H1 (cell line): ENCODE results near the gene YBX2. TPM values are rescaled to one million over a fixed set of nuclear protein-coding genes. Genes with fewer than 3 reads are reported as not detected.
"Not testable (repeated sequence)": the region's sequence is repeated elsewhere in the genome, so short reads cannot be mapped to it uniquely, and the experiment has no call there.

ENCODE experiments used
- CTCF ChIA-PET: fragments of 300-600 bp; sonication (Branson Sonifier 250); formaldehyde crosslinking; loops from one replicate; lab custom pipeline; 2021; ENCODE audit not compliant: partially characterized antibody; lab: Charles Lee
- POLR2A ChIA-PET: fragments of 300-600 bp; sonication (Branson Sonifier 250); formaldehyde crosslinking; loops from one replicate; lab custom pipeline; 2021; ENCODE audit warnings: inconsistent platforms; ENCODE audit not compliant: partially characterized antibody; lab: Charles Lee
- DNase-seq, 2 experiments: peaks; one replicate each; pipeline versions ENCODE4 v3.0.0 to v3.0.0-alpha.2; 2010 to 2022; ENCODE audit warnings: low spot score in 2 of 2, low read depth in 1 of 2, mixed read lengths in 1 of 2
- FAIRE-seq: peaks from 2 replicates; lab custom pipeline; 2011; peaks lifted over from hg19 to GRCh38; lab: Jason Lieb, UNC
- H2AFZ ChIP-seq: 2 replicates; pipeline ENCODE4 v1.8.1; 2012; ENCODE audit warnings: low read length, inconsistent platforms
- H2AK5ac ChIP-seq: 2 replicates; pipeline ENCODE4 v1.6.1; 2013; ENCODE audit warnings: low read depth, low read length
- H2BK120ac ChIP-seq: replicated peaks from 2 replicates; pipeline ENCODE3; 2013; ENCODE audit warnings: low read depth, low read length, inconsistent platforms
- H2BK12ac ChIP-seq: 2 replicates; pipeline ENCODE4 v1.6.1; 2013; ENCODE audit warnings: low read depth, low read length
- H2BK15ac ChIP-seq: 2 replicates; pipeline ENCODE4 v1.6.1; 2013; ENCODE audit warnings: low read length
- H2BK20ac ChIP-seq: 2 replicates; pipeline ENCODE4 v1.6.1; 2013; ENCODE audit warnings: low read length
- H2BK5ac ChIP-seq: 2 replicates; pipeline ENCODE4 v1.6.1; 2013; ENCODE audit warnings: low read depth, low read length
- H3K14ac ChIP-seq: 2 replicates; pipeline ENCODE4 v1.6.1; 2013; ENCODE audit warnings: inconsistent platforms; ENCODE audit not compliant: insufficient read length
- H3K18ac ChIP-seq: 2 replicates; pipeline ENCODE4 v1.6.1; 2013; ENCODE audit warnings: low read length; ENCODE audit errors: extremely low read depth
- H3K23ac ChIP-seq: 2 replicates; pipeline ENCODE4 v1.6.1; 2013; ENCODE audit warnings: inconsistent platforms; ENCODE audit not compliant: insufficient read length
- H3K23me2 ChIP-seq: 2 replicates; pipeline ENCODE4 v1.6.1; 2013; ENCODE audit warnings: low read depth, low read length
- H3K27ac ChIP-seq: 2 replicates; pipeline ENCODE4 v1.6.1; 2011; ENCODE audit warnings: low read depth, low read length, inconsistent platforms
- H3K27me3 ChIP-seq, 4 experiments: replicated peaks in 1 of 4; 1 replicate in 1 of 4; 2 replicates in 3 of 4; pipeline versions ENCODE4 v1.6.1 to v1.8.1; 2011 to 2013; ENCODE audit warnings: low read length in 3 of 4, mild to moderate bottlenecking in 3 of 4, inconsistent platforms in 2 of 4, mixed read lengths in 2 of 4, moderate library complexity in 1 of 4; ENCODE audit not compliant: control insufficient read depth in 3 of 4, insufficient read depth in 3 of 4; ENCODE audit errors: extremely low read depth in 1 of 4
- H3K36me3 ChIP-seq, 4 experiments: 2 replicates each; pipeline versions ENCODE4 v1.6.1 to v1.8.1; 2011 to 2013; ENCODE audit warnings: mild to moderate bottlenecking in 4 of 4, low read length in 3 of 4, moderate library complexity in 2 of 4, control low read depth in 1 of 4, inconsistent platforms in 1 of 4; ENCODE audit not compliant: insufficient read depth in 4 of 4, control insufficient read depth in 2 of 4
- H3K4ac ChIP-seq: replicated peaks from 2 replicates; pipeline ENCODE3; 2013; ENCODE audit warnings: low read length, low read depth, mixed read lengths, inconsistent platforms; ENCODE audit not compliant: insufficient read length
- H3K4me1 ChIP-seq, 4 experiments: replicated peaks in 1 of 4; 1 replicate in 1 of 4; 2 replicates in 3 of 4; pipeline versions ENCODE4 v1.6.1 to v1.8.1; 2011 to 2013; ENCODE audit warnings: low read length in 3 of 4, inconsistent platforms in 2 of 4, mixed read lengths in 1 of 4; ENCODE audit not compliant: insufficient read depth in 4 of 4, control insufficient read depth in 3 of 4
- H3K4me2 ChIP-seq, 2 experiments: 2 replicates each; pipeline versions ENCODE4 v1.6.1 to v1.8.1; 2011 to 2013; ENCODE audit warnings: low read depth in 2 of 2, low read length in 2 of 2, control low read depth in 1 of 2, inconsistent platforms in 1 of 2, mild to moderate bottlenecking in 1 of 2; ENCODE audit not compliant: insufficient read depth in 1 of 2
- H3K4me3 ChIP-seq, 4 experiments: fragments of 200-600, 300-600 bp in 1 of 4; sonication (generic), shearing (Covaris generic), sonication (Bioruptor Twin) in 1 of 4; 2 replicates each; pipeline versions ENCODE4 v1.5.1 to v1.8.1; 2011 to 2016; ENCODE audit warnings: low read length in 4 of 4, low read depth in 3 of 4, control low read depth in 2 of 4, inconsistent platforms in 2 of 4, mild to moderate bottlenecking in 2 of 4, mixed read lengths in 1 of 4, moderate library complexity in 1 of 4; ENCODE audit not compliant: insufficient read depth in 2 of 4; ENCODE audit errors: extremely low read depth in 1 of 4
- H3K56ac ChIP-seq: replicated peaks from 2 replicates; pipeline ENCODE3; 2013; ENCODE audit warnings: low read depth, mild to moderate bottlenecking, mixed read lengths, low read length, inconsistent platforms; ENCODE audit not compliant: insufficient read length
- H3K79me1 ChIP-seq: 2 replicates; pipeline ENCODE4 v1.6.1; 2013; ENCODE audit warnings: low read depth, low read length, control low read depth
- H3K79me2 ChIP-seq, 2 experiments: 2 replicates each; pipeline versions ENCODE4 v1.6.1 to v1.8.1; 2012 to 2013; ENCODE audit warnings: low read length in 2 of 2, mild to moderate bottlenecking in 2 of 2, inconsistent platforms in 1 of 2; ENCODE audit not compliant: insufficient read depth in 2 of 2, control insufficient read depth in 1 of 2
- H3K9ac ChIP-seq, 4 experiments: replicated peaks in 1 of 4; 1 replicate in 1 of 4; 2 replicates in 3 of 4; pipeline versions ENCODE4 v1.6.1 to v1.8.1; 2011 to 2013; ENCODE audit warnings: low read depth in 3 of 4, low read length in 3 of 4, control low read depth in 2 of 4, mild to moderate bottlenecking in 2 of 4, moderate library complexity in 2 of 4, inconsistent platforms in 1 of 4; ENCODE audit errors: extremely low read depth in 1 of 4
- H3K9me3 ChIP-seq, 2 experiments: 2 replicates each; pipeline versions ENCODE4 v1.6.1 to v1.8.1; 2012 to 2013; ENCODE audit warnings: mild to moderate bottlenecking in 2 of 2, moderate library complexity in 2 of 2, control low read depth in 1 of 2, inconsistent platforms in 1 of 2, low read depth in 1 of 2, low read length in 1 of 2, mixed read lengths in 1 of 2; ENCODE audit not compliant: insufficient read depth in 2 of 2
- H4K20me1 ChIP-seq, 2 experiments: replicated peaks in 1 of 2; 2 replicates each; pipeline versions ENCODE3 to v1.8.1; 2011 to 2013; ENCODE audit warnings: inconsistent platforms in 2 of 2, low read length in 2 of 2, mild to moderate bottlenecking in 1 of 2; ENCODE audit not compliant: insufficient read depth in 2 of 2, control insufficient read depth in 1 of 2
- H4K5ac ChIP-seq: 2 replicates; pipeline ENCODE4 v1.6.1; 2013; ENCODE audit warnings: low read length, low read depth, mixed read lengths, inconsistent platforms; ENCODE audit not compliant: insufficient read length
- H4K8ac ChIP-seq: 2 replicates; pipeline ENCODE4 v1.8.0; 2013; ENCODE audit warnings: mild to moderate bottlenecking, moderate library complexity, low read length, inconsistent platforms; ENCODE audit not compliant: insufficient read depth; ENCODE audit errors: extremely low read depth
- H4K91ac ChIP-seq: replicated peaks from 2 replicates; pipeline ENCODE3; 2013; ENCODE audit warnings: low read length, mixed read lengths, inconsistent platforms; ENCODE audit not compliant: insufficient read length
- WGBS, 2 experiments: shearing (Covaris generic) in 1 of 2; methylation state at CpG; one replicate each; pipeline versions ENCODE4 v1.1.6 to v1.1.7; 2013 to 2015; ENCODE audit warnings: low lambda C conversion rate in 2 of 2, mixed read lengths in 2 of 2, inconsistent platforms in 1 of 2, low coverage in 1 of 2, missing lambda C conversion rate in 1 of 2; ENCODE audit not compliant: insufficient replicate concordance in 2 of 2, insufficient coverage in 1 of 2, insufficient read length in 1 of 2; ENCODE audit errors: extremely low coverage in 1 of 2, missing lambda C conversion rate in 1 of 2; 5-methylcytosine and 5-hydroxymethylcytosine counted together
- polyA plus RNA-seq, 7 experiments: library from polyadenylated mRNA; depleted of rRNA in 3 of 7; stranded (reverse) in 5 of 7; unstranded in 2 of 7; fragments of >200 nt in 5 of 7; fragments of 200-250 nt in 2 of 7; gene quantifications; 1 replicate in 5 of 7; 2 replicates in 1 of 7; 4 replicates in 1 of 7; pipeline versions ENCODE4 v1.2.1 to v1.2.3, GENCODE V29; 2011 to 2013; ENCODE audit warnings: missing spikeins in 2 of 7, mixed read lengths in 2 of 7
- total RNA-seq: library from RNA; stranded (reverse); fragmentation: NEBNext Ultra II Directional; extraction: Animal tissue kit (Norgen Biotek cat#: 25700); gene quantifications from 2 replicates; pipeline ENCODE4 v1.2.1, GENCODE V29; 2021

YBX2 gene
- total and polyA plus RNA-seq, 2 of the 8 experiments (the other 6 are each of a cell fraction or from before 2014, with no cell fraction given): 19.2 to 30.5 TPM

GRCh38 chr17:7335765-7336164 is 41.3 kb upstream of the YBX2 start:
- Histone ChIP-seq H4K91ac (peak overlapping the region; percentile 44), H3K18ac (peak overlapping the region; percentile 72; the same call in 1 of the 2 replicates), H2BK20ac (0 out of 2 replicates have a peak overlapping the region, but pooled peaks have one; percentile 48), H3K4me3 (peak overlapping the region in 1 of 4 experiments; percentile 52; a peak in 1 of 8 replicates), H2BK5ac (peak overlapping the region; percentile 82; the same call in 1 of the 2 replicates), H4K8ac (peak overlapping the region; percentile 35; the same call in 1 of the 2 replicates), H3K4me2 (peak overlapping the region in 1 of 2 experiments; percentile 82; a peak in 2 of 4 replicates), H2BK15ac (peak overlapping the region; percentile 55; the same call in 1 of the 2 replicates), H2BK12ac (peak overlapping the region; percentile 72; the same call in 1 of the 2 replicates), H3K4me1 (peaks cover 3 to 18% (median 15%) of the 10 kb centered on the region in 4 experiments)
- not testable (repeated sequence) for H3K4ac ChIP-seq, FAIRE-seq, H3K9me3 ChIP-seq, DNase-seq, H3K23me2 ChIP-seq, H3K14ac ChIP-seq, H2BK120ac ChIP-seq, H3K56ac ChIP-seq, H3K9ac ChIP-seq, H3K27ac ChIP-seq, H4K5ac ChIP-seq, H2AFZ ChIP-seq, H3K27me3 ChIP-seq, H4K20me1 ChIP-seq, H3K79me2 ChIP-seq, H3K23ac ChIP-seq, H3K79me1 ChIP-seq, H2AK5ac ChIP-seq, H3K36me3 ChIP-seq
- 95% methylated on average over 13 of the region's 13 CpGs; no CpG with 5 or more reads in 1 of the 2 experiments for WGBS, 2 experiments
- ChIA-PET POLR2A (interaction anchor here (1.1 to 6.9 kb wide), 16 partner anchors 9 to 248 kb away, joined by 3 to 93 read pairs (median 5); partner anchors contain the start of genes GPS2, MPDU1, NEURL4 and NLGN2), CTCF (interaction anchor here (1.0 to 6.0 kb wide), 10 partner anchors 9 to 254 kb away, joined by 3 to 82 read pairs (median 8); partner anchors contain the start of genes KCTD11, SOX15 and TMEM95)
